Measurements from ENCODE around the gene OR14A16.

The OR14A16 gene

GRCh38 chr1:247824023-247824422 is at the start of gene OR14A16:
Gene OR14A16, minus strand, starts transcription at chr1:247824119. Its CDS starts 8,390 bp downstream, at chr1:247815729.
- DNase-seq (ENCODE audit: low spot score) = no peak

- peak; percentile 78 for DNase-seq (ENCODE audit: low spot score)
Observed at GRCh38 chr1:247865416-247865815, 41.5 kb upstream of the OR14A16 start.

- no peak for DNase-seq (ENCODE audit: low spot score)
Observed at GRCh38 chr1:247864644-247865043, 40.7 kb upstream of the OR14A16 start.

GRCh38 chr1:247862756-247863155 is 38.8 kb upstream of the OR14A16 start:
- no peak for DNase-seq (ENCODE audit: low spot score)

- peak; percentile 56 for DNase-seq (ENCODE audit: low spot score)
Observed at GRCh38 chr1:247857985-247858619, 34.2 kb upstream of the OR14A16 start.

GRCh38 chr1:247857069-247857984 is 33.4 kb upstream of the OR14A16 start, which contains the start of gene TRIM58:
Gene TRIM58, plus strand, starts transcription at chr1:247857187. Its CDS starts 60 bp downstream, at chr1:247857247.
- DNase-seq (ENCODE audit: low spot score) = peak; percentile 96

- DNase-seq (ENCODE audit: low spot score) = no peak
Observed at GRCh38 chr1:247855911-247856310, 32.0 kb upstream of the OR14A16 start.

GRCh38 chr1:247854899-247855545 is 31.1 kb upstream of the OR14A16 start:
- DNase-seq (ENCODE audit: low spot score) = no peak

GRCh38 chr1:247849616-247850015 is 25.7 kb upstream of the OR14A16 start:
- DNase-seq (ENCODE audit: low spot score) = no peak

- no peak for DNase-seq (ENCODE audit: low spot score)
Observed at GRCh38 chr1:247848346-247848745, 24.4 kb upstream of the OR14A16 start.

- DNase-seq (ENCODE audit: low spot score) = no peak
Observed at GRCh38 chr1:247845693-247846017, 21.7 kb upstream of the OR14A16 start.

GRCh38 chr1:247845011-247845692 is 21.2 kb upstream of the OR14A16 start:
- DNase-seq (ENCODE audit: low spot score) = no peak

GRCh38 chr1:247843411-247843810 is 19.5 kb upstream of the OR14A16 start:
- DNase-seq (ENCODE audit: low spot score) = peak; percentile 64

GRCh38 chr1:247841796-247842195 is 17.9 kb upstream of the OR14A16 start, which contains the start of gene OR11L1:
Gene OR11L1, minus strand, starts transcription at chr1:247841896. Its CDS starts 0 bp downstream, at chr1:247841896.
- no peak for DNase-seq (ENCODE audit: low spot score)

GRCh38 chr1:247840818-247841217 is 16.9 kb upstream of the OR14A16 start:
- no peak for DNase-seq (ENCODE audit: low spot score)

GRCh38 chr1:247833601-247834000 is 9.7 kb upstream of the OR14A16 start:
- DNase-seq (ENCODE audit: low spot score) = no peak

GRCh38 chr1:247829656-247830055 is 5.7 kb upstream of the OR14A16 start:
- DNase-seq (ENCODE audit: low spot score) = no peak

- no peak for DNase-seq (ENCODE audit: low spot score)
Observed at GRCh38 chr1:247825362-247825761, 1.4 kb upstream of the OR14A16 start.

GRCh38 chr1:247822060-247822459 is 1.9 kb downstream of the OR14A16 start:
- peak; percentile 63 for DNase-seq (ENCODE audit: low spot score)

GRCh38 chr1:247812637-247813036 is 11.3 kb downstream of the OR14A16 start:
- no peak for DNase-seq (ENCODE audit: low spot score)

- DNase-seq (ENCODE audit: low spot score) = no peak
Observed at GRCh38 chr1:247797518-247797917, 26.4 kb downstream of the OR14A16 start.

GRCh38 chr1:247769603-247770002 is 54.3 kb downstream of the OR14A16 start:
- no peak for DNase-seq (ENCODE audit: low spot score)

Data from D341Med (cell line).